HepG2 (cell line): Measurements from ENCODE around the gene GNA12. TPM values are rescaled to one million over a fixed set of nuclear protein-coding genes. Genes with fewer than 3 reads are reported as not detected.

Experiments used
- ARNT ChIP-seq: fragments of 450-650 bp; IDR thresholded peaks from 2 replicates; pipeline ENCODE4 v1.6.1; 2017
- BCL6 ChIP-seq: IDR thresholded peaks from 2 replicates; pipeline ENCODE4 v1.6.1; 2016; ENCODE audit warnings: missing genetic modification reagents, missing compliant biosample characterization
- CEBPG ChIP-seq: IDR thresholded peaks from 2 replicates; pipeline ENCODE4 v1.6.1; 2016
- DR1 ChIP-seq: sonication (generic); formaldehyde crosslinking; IDR thresholded peaks from 2 replicates; pipeline ENCODE4 v1.8.0; 2021; ENCODE audit warnings: mild to moderate bottlenecking, missing genetic modification reagents, inconsistent platforms
- FOXA3 ChIP-seq: IDR thresholded peaks from 2 replicates; pipeline ENCODE4 v1.6.1; 2016; ENCODE audit warnings: missing genetic modification reagents, missing compliant biosample characterization
- FOXC1 ChIP-seq: sonication (generic); formaldehyde crosslinking; IDR thresholded peaks from 2 replicates; pipeline ENCODE4 v1.8.0; 2022; ENCODE audit warnings: mild to moderate bottlenecking, missing genetic modification reagents, borderline replicate concordance
- GATAD2A ChIP-seq: IDR thresholded peaks from 2 replicates; pipeline ENCODE4 v1.6.1; 2016
- HMGA1 ChIP-seq: sonication (generic); formaldehyde crosslinking; conservative IDR thresholded peaks from 2 replicates; pipeline ENCODE4 v1.4.0; 2020; ENCODE audit warnings: missing genetic modification reagents
- HNF4A ChIP-seq: sonication (generic); formaldehyde crosslinking; IDR thresholded peaks from 2 replicates; pipeline ENCODE4 v1.4.0; 2020; ENCODE audit warnings: missing genetic modification reagents
- IRX3 ChIP-seq: sonication (generic); formaldehyde crosslinking; IDR thresholded peaks from 2 replicates; pipeline ENCODE4 v1.8.1; 2023; ENCODE audit warnings: mild to moderate bottlenecking, low read depth, missing genetic modification reagents, borderline replicate concordance
- MBNL3 ChIP-seq: fragments of 250-450 bp; sonication (Bioruptor Pico); conservative IDR thresholded peaks from 2 replicates; pipeline ENCODE4 v1.8.0; 2022; ENCODE audit warnings: mild to moderate bottlenecking, inconsistent platforms
- MIER2 ChIP-seq: IDR thresholded peaks from 2 replicates; pipeline ENCODE4 v1.6.1; 2016; ENCODE audit warnings: missing biosample characterization, missing genetic modification reagents
- MXD4 ChIP-seq: IDR thresholded peaks from 2 replicates; pipeline ENCODE4 v1.6.1; 2016; ENCODE audit warnings: mild to moderate bottlenecking, missing biosample characterization, missing genetic modification reagents
- NCOA2 ChIP-seq: sonication (generic); formaldehyde crosslinking; IDR thresholded peaks from 2 replicates; pipeline ENCODE4 v1.8.0; 2022; ENCODE audit warnings: inconsistent platforms
- NFATC3 ChIP-seq: sonication (generic); formaldehyde crosslinking; IDR thresholded peaks from 2 replicates; pipeline ENCODE4 v1.5.1; 2020; ENCODE audit warnings: mild to moderate bottlenecking, missing genetic modification reagents
- RBM22 ChIP-seq: fragments of 200-400 bp; formaldehyde crosslinking; optimal IDR thresholded peaks from 2 replicates; pipeline ENCODE3; 2017; ENCODE audit warnings: mild to moderate bottlenecking, low read length, moderate library complexity
- SOX6 ChIP-seq, 2 experiments: fragments of 450-650 bp in 1 of 2; sonication (generic) in 1 of 2; formaldehyde crosslinking in 1 of 2; IDR thresholded peaks; 2 replicates each; pipeline versions ENCODE4 v1.4.0 to v1.6.1; 2017 to 2020; ENCODE audit warnings: antibody characterized with exemption in 1 of 2, mild to moderate bottlenecking in 1 of 2, missing genetic modification reagents in 1 of 2
- TBX2 ChIP-seq: sonication (generic); formaldehyde crosslinking; IDR thresholded peaks from 2 replicates; pipeline ENCODE4 v1.5.0; 2020; ENCODE audit warnings: missing genetic modification reagents, mild to moderate bottlenecking, borderline replicate concordance
- TRIM24 ChIP-seq: sonication (generic); formaldehyde crosslinking; IDR thresholded peaks from 2 replicates; pipeline ENCODE4 v1.8.0; 2022; ENCODE audit warnings: mild to moderate bottlenecking, missing genetic modification reagents
- XBP1 ChIP-seq: sonication (generic); formaldehyde crosslinking; IDR thresholded peaks from 2 replicates; pipeline ENCODE4 v1.5.0; 2020; ENCODE audit warnings: missing genetic modification reagents
- ZNF12 ChIP-seq: sonication (generic); formaldehyde crosslinking; IDR thresholded peaks from 2 replicates; pipeline ENCODE4 v1.5.0; 2020; ENCODE audit warnings: missing genetic modification reagents
- ZNF160 ChIP-seq: sonication (generic); formaldehyde crosslinking; IDR thresholded peaks from 2 replicates; pipeline ENCODE4 v1.8.0; 2022; ENCODE audit warnings: mild to moderate bottlenecking, inconsistent platforms, missing genetic modification reagents
- ZNF17 ChIP-seq: sonication (generic); formaldehyde crosslinking; IDR thresholded peaks from 2 replicates; pipeline ENCODE4 v1.5.0; 2020; ENCODE audit warnings: mild to moderate bottlenecking, missing genetic modification reagents
- ZNF292 ChIP-seq: sonication (generic); formaldehyde crosslinking; IDR thresholded peaks from 2 replicates; pipeline ENCODE4 v1.8.1; 2022; ENCODE audit warnings: mild to moderate bottlenecking, low read depth, missing genetic modification reagents, borderline replicate concordance
- ZNF34 ChIP-seq: sonication (generic); formaldehyde crosslinking; IDR thresholded peaks from 2 replicates; pipeline ENCODE4 v1.4.0; 2020; ENCODE audit warnings: mild to moderate bottlenecking, missing genetic modification reagents, borderline replicate concordance
- ZNF343 ChIP-seq: sonication (generic); formaldehyde crosslinking; IDR thresholded peaks from 2 replicates; pipeline ENCODE4 v1.4.0; 2020; ENCODE audit warnings: mild to moderate bottlenecking, missing genetic modification reagents
- ZNF484 ChIP-seq: sonication (generic); formaldehyde crosslinking; IDR thresholded peaks from 2 replicates; pipeline ENCODE4 v1.5.1; 2020; ENCODE audit warnings: mild to moderate bottlenecking, low read depth, missing genetic modification reagents, borderline replicate concordance
- ZNF558 ChIP-seq: sonication (generic); formaldehyde crosslinking; IDR thresholded peaks from 2 replicates; pipeline ENCODE4 v1.9.0; 2022; ENCODE audit warnings: mild to moderate bottlenecking, missing genetic modification reagents, borderline replicate concordance
- ZNF614 ChIP-seq: IDR thresholded peaks from 2 replicates; pipeline ENCODE4 v1.6.1; 2018; ENCODE audit warnings: missing biosample characterization, missing genetic modification reagents, inconsistent platforms, borderline replicate concordance
- polyA plus RNA-seq, 8 experiments: library from polyadenylated mRNA; depleted of rRNA in 3 of 8; stranded (reverse) in 7 of 8; unstranded in 1 of 8; fragments of >200 nt; fragmentation: Illumina TruSeq in 4 of 8; extraction: Trizol in 4 of 8; gene quantifications; 2 replicates each; pipeline versions ENCODE4 v1.2.1 to v1.2.3, GENCODE V29; 2011 to 2016; ENCODE audit warnings: low read depth in 4 of 8, missing spikeins in 1 of 8, mixed read lengths in 1 of 8; ENCODE audit not compliant: insufficient read depth in 1 of 8
- total RNA-seq, 5 experiments: library from RNA; depleted of rRNA; stranded (reverse); fragments of >200 nt; fragmentation: Illumina TruSeq; extraction: Trizol; gene quantifications; 2 replicates each; pipeline ENCODE4 v1.2.3, GENCODE V29; 2016; ENCODE audit warnings: low read depth in 1 of 5
- TF ChIP-seq, protein P1 (sequence below): sonication (generic); formaldehyde crosslinking; conservative IDR thresholded peaks from 2 replicates; pipeline ENCODE4 v1.8.1; 2023; ENCODE audit warnings: missing genetic modification reagents
- TF ChIP-seq, protein P2 (sequence below): sonication (generic); formaldehyde crosslinking; IDR thresholded peaks from 2 replicates; pipeline ENCODE4 v1.4.0; 2020; ENCODE audit warnings: missing genetic modification reagents

GNA12 gene
- total and polyA plus RNA-seq, 2 of the 13 experiments (the other 11 are each of a cell fraction or from before 2014, with no cell fraction given): 16.2 to 50.9 TPM

DNA sequence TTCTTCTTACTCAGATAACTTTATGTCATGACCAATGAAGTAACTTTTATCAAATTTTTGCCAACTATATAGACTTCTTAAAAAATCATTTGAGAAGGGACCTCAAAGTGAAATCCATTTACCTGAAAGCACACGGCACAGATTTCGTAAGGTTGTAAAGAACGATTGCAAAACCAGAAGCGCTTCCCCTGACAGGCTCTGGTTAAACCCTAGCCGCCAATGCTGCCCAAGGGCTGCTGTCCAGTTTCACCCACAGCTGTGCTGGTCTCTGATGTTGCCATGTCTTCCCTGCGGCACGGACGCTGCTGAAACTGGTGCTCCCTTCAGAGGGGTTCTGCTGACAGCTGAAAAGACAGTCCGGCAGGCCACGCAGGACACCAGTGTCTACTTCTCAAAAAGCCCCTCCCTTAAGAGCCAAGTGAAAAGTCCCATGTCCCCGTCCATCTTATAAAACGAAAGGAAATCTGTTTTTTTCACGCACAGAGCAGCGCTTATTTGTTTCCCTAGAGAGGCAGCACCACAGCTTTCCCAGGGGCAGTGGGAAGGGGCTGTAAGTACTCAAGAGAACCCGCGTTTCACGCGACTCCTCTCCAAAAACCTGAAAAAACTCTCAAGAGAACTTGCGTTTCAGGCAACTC is 32.5 kb downstream of the GNA12 start (continued):
- no peak for TF ChIP-seq ZNF343 (CRISPR knock-in tag)
- TF ChIP-seq TBX2: no peak
- TF ChIP-seq HMGA1 (CRISPR knock-in tag): no peak
- 0 out of 2 replicates have a peak, but pooled peaks have one; percentile 51 for TF ChIP-seq ZNF17 (CRISPR knock-in tag)
- TF ChIP-seq RBM22: peak; percentile 14
- no peak for TF ChIP-seq ZNF558 (CRISPR knock-in tag)
- TF ChIP-seq, protein P1, sequence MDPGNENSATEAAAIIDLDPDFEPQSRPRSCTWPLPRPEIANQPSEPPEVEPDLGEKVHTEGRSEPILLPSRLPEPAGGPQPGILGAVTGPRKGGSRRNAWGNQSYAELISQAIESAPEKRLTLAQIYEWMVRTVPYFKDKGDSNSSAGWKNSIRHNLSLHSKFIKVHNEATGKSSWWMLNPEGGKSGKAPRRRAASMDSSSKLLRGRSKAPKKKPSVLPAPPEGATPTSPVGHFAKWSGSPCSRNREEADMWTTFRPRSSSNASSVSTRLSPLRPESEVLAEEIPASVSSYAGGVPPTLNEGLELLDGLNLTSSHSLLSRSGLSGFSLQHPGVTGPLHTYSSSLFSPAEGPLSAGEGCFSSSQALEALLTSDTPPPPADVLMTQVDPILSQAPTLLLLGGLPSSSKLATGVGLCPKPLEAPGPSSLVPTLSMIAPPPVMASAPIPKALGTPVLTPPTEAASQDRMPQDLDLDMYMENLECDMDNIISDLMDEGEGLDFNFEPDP (CRISPR knock-in tag): no peak
- TF ChIP-seq CEBPG (CRISPR knock-in tag): peak; percentile 91
- peak; percentile 21; the same call in 1 of the 2 replicates for TF ChIP-seq ZNF292 (CRISPR knock-in tag)
- no peak for TF ChIP-seq TRIM24
- TF ChIP-seq ZNF160 (CRISPR knock-in tag): no peak
- no peak for TF ChIP-seq IRX3 (CRISPR knock-in tag)
- TF ChIP-seq, protein P2, sequence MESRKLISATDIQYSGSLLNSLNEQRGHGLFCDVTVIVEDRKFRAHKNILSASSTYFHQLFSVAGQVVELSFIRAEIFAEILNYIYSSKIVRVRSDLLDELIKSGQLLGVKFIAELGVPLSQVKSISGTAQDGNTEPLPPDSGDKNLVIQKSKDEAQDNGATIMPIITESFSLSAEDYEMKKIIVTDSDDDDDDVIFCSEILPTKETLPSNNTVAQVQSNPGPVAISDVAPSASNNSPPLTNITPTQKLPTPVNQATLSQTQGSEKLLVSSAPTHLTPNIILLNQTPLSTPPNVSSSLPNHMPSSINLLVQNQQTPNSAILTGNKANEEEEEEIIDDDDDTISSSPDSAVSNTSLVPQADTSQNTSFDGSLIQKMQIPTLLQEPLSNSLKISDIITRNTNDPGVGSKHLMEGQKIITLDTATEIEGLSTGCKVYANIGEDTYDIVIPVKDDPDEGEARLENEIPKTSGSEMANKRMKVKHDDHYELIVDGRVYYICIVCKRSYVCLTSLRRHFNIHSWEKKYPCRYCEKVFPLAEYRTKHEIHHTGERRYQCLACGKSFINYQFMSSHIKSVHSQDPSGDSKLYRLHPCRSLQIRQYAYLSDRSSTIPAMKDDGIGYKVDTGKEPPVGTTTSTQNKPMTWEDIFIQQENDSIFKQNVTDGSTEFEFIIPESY (CRISPR knock-in tag): 0 out of 2 replicates have a peak, but pooled peaks have one; percentile 45
- TF ChIP-seq MXD4 (CRISPR knock-in tag): no peak
- TF ChIP-seq SOX6 (IDR thresholded peaks at IDR 0.05): no peak
- peak; percentile 24; the same call in 1 of the 2 replicates for TF ChIP-seq SOX6 (CRISPR knock-in tag; IDR thresholded peaks at IDR 0.05)
- TF ChIP-seq MIER2 (CRISPR knock-in tag): peak; percentile 72; the same call in 1 of the 2 replicates
- peak; percentile 73 for TF ChIP-seq GATAD2A (CRISPR knock-in tag)
- TF ChIP-seq MBNL3 (CRISPR knock-in tag): no peak
- TF ChIP-seq ZNF484 (CRISPR knock-in tag): no peak
- peak; percentile 50; the same call in 1 of the 2 replicates for TF ChIP-seq BCL6 (CRISPR knock-in tag)
- TF ChIP-seq FOXC1 (CRISPR knock-in tag): peak; percentile 31; the same call in 1 of the 2 replicates
- TF ChIP-seq XBP1 (CRISPR knock-in tag): no peak
- 0 out of 2 replicates have a peak, but pooled peaks have one; percentile 38 for TF ChIP-seq ZNF12
- TF ChIP-seq FOXA3 (CRISPR knock-in tag): peak; percentile 37; the same call in 1 of the 2 replicates
- no peak for TF ChIP-seq ARNT
- TF ChIP-seq HNF4A (CRISPR knock-in tag): peak; percentile 42; the same call in 1 of the 2 replicates
- TF ChIP-seq ZNF34 (CRISPR knock-in tag): 0 out of 2 replicates have a peak, but pooled peaks have one; percentile 42
- TF ChIP-seq ZNF614: peak; percentile 66; the same call in 1 of the 2 replicates
- 0 out of 2 replicates have a peak, but pooled peaks have one; percentile 7 for TF ChIP-seq NCOA2 (CRISPR knock-in tag)
- no peak for TF ChIP-seq NFATC3 (CRISPR knock-in tag)
- TF ChIP-seq DR1: no peak
